Measurements from ENCODE around the gene NSA2. TPM values are rescaled to one million over a fixed set of nuclear protein-coding genes. Genes with fewer than 3 reads are reported as not detected.
A peak's percentile ranks its signal among the peaks of the same experiment; 100 is the strongest.

NSA2 gene
- total and polyA plus RNA-seq, 2 of the 13 experiments (the other 11 are each of a cell fraction or from before 2014, with no cell fraction given): 33.0 to 101 TPM

GRCh38 chr5:74766849-74767578, at the start of gene NSA2, which contains the start of gene GFM2 (continued):
- TF ChIP-seq ZBED4 (CRISPR knock-in tag; IDR thresholded peaks at IDR 0.05; ENCODE audit: borderline replicate concordance) (no peak; the same call in 1 of the 2 replicates), ZNF564 (CRISPR knock-in tag; IDR thresholded peaks at IDR 0.05) (peak; percentile 86), ZBTB8A (CRISPR knock-in tag; IDR thresholded peaks at IDR 0.05; ENCODE audit: borderline replicate concordance, low read depth) (no peak), ZNF839 (CRISPR knock-in tag; IDR thresholded peaks at IDR 0.05; ENCODE audit: borderline replicate concordance) (peak; percentile 85; the same call in 1 of the 2 replicates), IRF2 (CRISPR knock-in tag; IDR thresholded peaks at IDR 0.05) (peak; percentile 94), ZNF30 (CRISPR knock-in tag; IDR thresholded peaks at IDR 0.05) (no peak), BORCS8-MEF2B (CRISPR knock-in tag; IDR thresholded peaks at IDR 0.05) (peak; percentile 81), SP4 (CRISPR knock-in tag; IDR thresholded peaks at IDR 0.05) (peak; percentile 65; the same call in 1 of the 2 replicates), SIN3B (IDR thresholded peaks at IDR 0.05; ENCODE audit: low read length) (peak; percentile 94), DPF2 (CRISPR knock-in tag; IDR thresholded peaks at IDR 0.05; ENCODE audit: borderline replicate concordance, low read depth) (no peak), ZNF678 (CRISPR knock-in tag; IDR thresholded peaks at IDR 0.05) (peak; percentile 73; the same call in 1 of the 2 replicates), ZNF382 (CRISPR knock-in tag; IDR thresholded peaks at IDR 0.05; ENCODE audit: borderline replicate concordance) (no peak), ZNF205 (CRISPR knock-in tag; IDR thresholded peaks at IDR 0.05) (peak; percentile 82), E2F2 (CRISPR knock-in tag; IDR thresholded peaks at IDR 0.05; ENCODE audit: borderline replicate concordance) (peak; percentile 78; the same call in 1 of the 2 replicates), SP140L (CRISPR knock-in tag; IDR thresholded peaks at IDR 0.05; ENCODE audit: borderline replicate concordance) (0 out of 2 replicates have a peak, but pooled peaks have one; percentile 71), PRPF4 (IDR thresholded peaks at IDR 0.05; ENCODE audit: low read depth, low read length, poor library complexity, severe bottlenecking) (no peak), MLLT10 (CRISPR knock-in tag; IDR thresholded peaks at IDR 0.05) (no peak), HCFC1 (IDR thresholded peaks at IDR 0.05; ENCODE audit: low read depth, low read length) (peak; percentile 81), ZBTB7A (CRISPR knock-in tag; IDR thresholded peaks at IDR 0.05) (0 out of 2 replicates have a peak, but pooled peaks have one; percentile 48), ZNF709 (CRISPR knock-in tag; IDR thresholded peaks at IDR 0.05) (peak; percentile 57; the same call in 1 of the 2 replicates), JUNB (CRISPR knock-in tag; IDR thresholded peaks at IDR 0.05; ENCODE audit: borderline replicate concordance) (no peak), NRL (CRISPR knock-in tag; IDR thresholded peaks at IDR 0.05; ENCODE audit: borderline replicate concordance) (peak; percentile 74; the same call in 1 of the 2 replicates), ZNF614 (CRISPR knock-in tag; IDR thresholded peaks at IDR 0.05; ENCODE audit: borderline replicate concordance) (peak; percentile 85; the same call in 1 of the 2 replicates), ZNF143 (CRISPR knock-in tag; IDR thresholded peaks at IDR 0.05) (peak; percentile 85)
